Stimulated activated CD4-positive, alpha-beta T cell treated with anti-CD3 and anti-CD28 coated beads, Interleukin-15, amount 100 ng/mL, for 24 hours (primary cell): ENCODE data around the gene DNAAF8.

ENCODE experiments used
- DNase-seq: peaks from one replicate; pipeline ENCODE4 v3.0.0-alpha.2; 2020

The DNAAF8 gene

DNA sequence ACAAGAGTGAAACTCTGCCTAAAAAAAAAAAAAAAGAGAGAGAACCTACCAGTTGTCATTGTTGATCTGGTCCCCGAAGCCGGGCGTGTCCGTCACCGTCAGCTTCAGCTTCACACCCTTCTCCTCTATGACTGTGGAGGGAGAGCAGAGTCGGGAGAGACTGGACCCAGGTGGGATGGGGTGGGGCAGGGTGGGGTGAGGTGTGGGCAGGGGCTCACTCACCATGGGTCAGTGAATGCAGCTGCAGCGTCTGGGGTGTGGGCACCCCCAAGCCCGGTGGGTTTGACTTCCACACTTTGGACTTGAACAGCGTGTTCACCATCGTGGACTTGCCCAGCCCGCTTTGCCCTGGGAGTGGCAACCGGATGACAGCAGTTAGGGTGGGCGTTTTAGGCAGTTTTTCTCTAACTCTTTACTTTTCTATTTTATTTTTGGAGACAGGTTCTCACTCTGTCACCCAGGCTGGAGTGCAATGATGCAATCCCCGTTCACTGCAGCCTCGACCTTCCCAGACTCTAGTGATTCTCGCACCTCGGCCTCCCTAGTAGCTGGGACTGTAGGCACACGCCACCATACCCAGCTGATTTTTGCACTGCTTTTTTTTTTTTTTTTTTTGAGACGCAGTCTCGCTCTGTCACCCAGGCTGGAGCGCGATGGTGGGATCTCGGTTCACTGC, 51.6 kb downstream of the DNAAF8 start:
- no peak for DNase-seq

DNA sequence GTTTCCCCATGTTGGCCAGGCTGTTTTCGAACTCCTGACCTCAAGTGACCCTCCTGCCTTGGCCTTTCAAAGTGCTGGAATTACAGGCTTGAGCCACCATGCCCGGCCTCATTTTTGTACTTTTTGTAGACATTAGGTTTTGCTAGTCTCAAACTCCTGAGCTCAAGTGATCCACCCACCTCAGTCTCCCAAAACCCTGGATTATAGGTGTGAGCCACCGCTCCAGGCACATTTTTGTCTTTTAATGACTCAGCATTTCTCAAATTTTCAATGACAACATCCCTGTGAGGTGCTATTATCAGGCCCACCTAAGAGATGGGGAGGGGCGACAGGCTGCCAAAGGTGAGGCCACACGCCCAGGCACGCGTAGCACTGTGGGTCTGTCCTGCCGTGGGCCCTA, 52.7 kb downstream of the DNAAF8 start:
- no peak for DNase-seq

DNA sequence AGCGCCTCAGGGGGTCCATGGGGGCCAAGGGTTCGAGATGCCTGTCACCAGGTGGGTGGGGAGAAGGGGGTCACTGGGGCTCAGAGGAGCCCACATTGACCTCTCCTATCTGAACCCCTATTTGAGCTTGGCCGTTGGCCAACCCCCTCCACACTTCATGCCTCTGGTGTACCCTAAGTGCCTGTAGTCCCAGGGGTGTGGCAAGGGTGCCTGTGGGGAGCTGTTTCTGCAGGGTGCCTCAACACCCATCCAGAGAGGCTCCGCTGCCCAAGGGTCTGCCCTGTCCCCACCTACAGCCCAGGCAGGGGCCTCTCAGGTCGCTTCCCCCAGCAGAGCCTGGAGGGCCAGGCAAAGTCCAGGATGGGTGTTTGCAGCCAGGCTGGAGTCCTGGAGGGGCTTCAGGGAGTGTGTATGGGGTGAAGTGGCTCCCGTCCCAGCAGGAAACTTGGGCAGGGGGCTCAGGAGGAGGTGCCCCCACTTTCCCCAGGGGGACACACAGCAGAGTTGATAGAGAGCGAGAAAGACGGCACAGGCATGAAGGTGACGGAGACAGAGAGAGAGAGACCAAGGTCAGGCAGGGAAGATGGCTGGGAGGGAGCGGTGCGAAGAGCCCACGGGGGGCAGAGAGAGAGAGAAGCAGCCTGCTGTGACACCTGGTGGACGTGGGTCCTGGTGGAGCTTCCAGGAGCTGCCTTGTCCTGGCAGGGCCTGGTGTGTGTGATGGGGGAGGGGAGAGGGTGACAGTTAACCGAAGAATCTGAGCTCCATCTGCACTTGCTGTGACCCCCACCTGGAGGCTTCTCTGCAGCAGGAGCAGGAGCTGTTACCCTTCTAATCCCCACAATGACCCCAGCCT, 53.5 kb downstream of the DNAAF8 start, which contains the start of gene SEPTIN12:
SEPTIN12 (minus strand) TSS at position 719 of the 856 bp plus-strand sequence; CDS start at position 19, 700 bp downstream.
- DNase-seq, result no peak

DNA sequence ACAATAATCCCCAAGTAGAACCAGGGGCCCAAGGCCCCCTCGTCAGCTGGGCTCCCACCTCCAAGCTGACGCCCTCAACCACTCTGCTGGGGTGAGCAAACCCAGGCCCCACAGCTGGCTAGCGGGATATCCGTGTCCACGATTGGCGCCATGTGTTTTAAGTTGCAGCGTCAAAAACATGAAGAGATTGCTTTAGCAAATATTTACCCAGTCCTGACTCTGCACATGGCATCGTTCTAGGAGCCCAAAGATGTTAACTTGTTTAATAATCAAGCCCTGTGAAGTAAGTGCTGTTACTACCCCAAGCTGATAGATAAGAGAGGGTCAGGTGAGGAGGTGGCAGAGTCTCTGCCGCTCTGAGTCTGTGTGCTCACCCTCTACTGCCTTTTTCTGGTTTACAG, 54.2 kb downstream of the DNAAF8 start:
- no peak for DNase-seq

DNA sequence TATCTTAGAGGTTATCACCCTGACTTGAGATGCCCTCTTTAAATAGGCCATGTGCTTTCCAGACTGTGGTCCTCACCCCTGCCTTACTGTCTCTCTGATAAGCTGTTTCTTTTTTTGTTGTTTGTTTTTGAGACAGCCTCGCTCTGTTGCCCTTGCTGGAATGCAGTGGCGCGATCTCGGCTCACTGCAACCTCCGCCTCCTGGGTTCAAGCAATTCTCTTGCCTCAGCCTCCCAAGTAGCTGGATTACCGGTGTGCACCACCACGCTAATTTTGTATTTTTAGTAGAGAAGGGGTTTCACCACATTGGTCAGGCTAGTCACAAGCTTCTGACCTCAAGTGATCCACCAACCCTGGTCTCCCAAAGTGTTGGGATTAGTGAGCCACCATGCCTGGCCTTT, 54.6 kb downstream of the DNAAF8 start:
- DNase-seq, result no peak

DNA sequence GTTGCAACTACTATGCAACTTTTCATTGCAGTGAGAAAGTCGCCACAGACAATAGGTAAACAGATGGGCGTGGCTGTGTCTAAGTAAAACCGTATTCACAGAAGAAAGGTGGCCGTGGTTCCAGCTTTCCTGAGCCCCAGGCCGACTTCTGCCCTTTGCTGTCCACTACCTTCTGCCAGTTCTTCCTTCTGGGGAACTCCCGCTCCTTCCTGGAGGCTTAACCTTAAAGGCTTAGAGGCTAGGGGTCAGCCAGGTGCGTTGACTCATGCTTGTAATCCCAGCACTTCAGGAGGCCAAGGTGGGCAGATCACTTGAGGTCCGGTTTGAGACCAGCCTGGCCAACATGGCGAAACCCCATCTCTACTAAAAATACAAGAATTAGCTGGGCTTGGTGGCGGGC, 55.9 kb downstream of the DNAAF8 start:
- DNase-seq, result no peak

DNA sequence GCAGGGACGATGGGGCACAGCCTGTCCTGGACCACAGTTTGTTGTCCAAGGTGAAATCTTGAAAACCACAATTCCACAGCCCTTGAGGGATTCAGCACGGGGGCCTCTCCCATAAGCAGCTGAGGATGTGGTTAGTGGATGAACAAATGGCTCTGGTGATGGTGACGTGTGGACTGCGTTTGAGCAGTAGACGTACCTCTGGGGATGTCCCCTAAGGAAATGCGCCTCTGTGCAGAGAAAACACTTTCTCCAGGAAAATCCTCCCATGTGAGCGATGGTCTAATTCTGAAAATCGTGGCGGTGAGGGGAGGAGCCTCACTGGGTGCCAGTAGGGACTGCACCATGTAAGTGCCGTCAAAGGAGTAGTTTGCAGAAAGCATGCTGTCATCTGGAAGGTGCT, 56.5 kb downstream of the DNAAF8 start:
- DNase-seq, result no peak

DNA sequence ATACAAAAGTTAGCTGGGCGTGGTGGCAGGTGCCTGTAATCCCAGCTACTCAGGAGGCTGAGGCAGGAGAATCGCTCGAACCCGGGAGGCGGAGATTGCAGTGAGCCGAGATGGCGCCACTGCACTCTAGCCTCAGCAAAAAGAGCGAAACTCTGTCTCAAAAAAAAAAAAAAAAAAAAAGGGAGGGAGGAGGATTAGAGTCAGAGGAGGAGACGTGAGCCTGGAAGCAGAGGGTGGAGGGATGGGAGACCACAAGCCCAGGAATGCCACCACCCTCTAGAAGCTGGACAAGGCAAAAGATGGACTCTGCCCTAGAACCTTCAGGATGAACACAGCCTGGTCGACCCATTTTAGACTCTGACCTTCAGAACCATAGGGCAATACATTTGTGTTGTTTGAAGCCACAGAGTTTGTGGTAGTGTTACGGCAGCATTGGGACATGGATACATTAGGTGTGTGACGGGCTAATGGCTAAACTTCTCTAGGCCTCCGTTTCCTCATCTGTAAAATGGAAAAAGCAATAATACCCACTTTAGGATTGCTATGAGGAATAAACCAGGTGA, 58.7 kb downstream of the DNAAF8 start:
- DNase-seq, result no peak

DNA sequence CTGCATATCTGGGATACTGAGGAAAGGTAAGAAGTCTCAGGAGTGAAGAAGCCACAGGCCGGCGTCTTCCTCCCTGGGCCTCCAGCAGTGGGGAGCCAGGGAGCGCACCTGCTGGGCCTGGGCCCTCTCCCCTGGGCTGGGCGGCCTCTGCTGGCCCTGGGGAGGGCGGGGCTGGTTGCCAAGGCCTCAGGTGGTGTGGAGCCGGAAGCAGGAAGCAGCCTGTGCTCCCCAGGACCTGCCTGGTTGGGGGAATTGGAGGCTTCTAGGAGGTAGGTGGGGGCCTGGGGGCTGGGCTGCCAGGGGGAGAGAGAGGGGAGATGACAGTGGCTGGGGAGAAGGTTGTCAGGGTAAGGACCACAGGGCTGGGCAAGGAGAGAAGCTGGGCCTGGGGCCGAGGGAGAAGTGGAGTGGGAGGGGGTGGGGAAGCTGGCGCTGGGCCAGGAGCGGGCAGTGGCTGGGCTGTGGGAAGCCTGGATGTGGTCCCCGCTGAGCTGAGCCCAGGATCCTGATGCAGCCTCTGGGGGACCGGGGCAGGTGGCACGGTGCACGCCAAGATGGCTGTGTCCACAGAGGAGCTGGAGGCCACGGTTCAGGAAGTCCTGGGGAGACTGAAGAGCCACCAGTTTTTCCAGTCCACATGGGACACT, 61.0 kb downstream of the DNAAF8 start, which contains the start of gene SMIM22:
SMIM22 (plus strand) TSS at position 189 of the 647 bp plus-strand sequence; CDS start at position 555, 366 bp downstream.
- DNase-seq, result no peak

DNA sequence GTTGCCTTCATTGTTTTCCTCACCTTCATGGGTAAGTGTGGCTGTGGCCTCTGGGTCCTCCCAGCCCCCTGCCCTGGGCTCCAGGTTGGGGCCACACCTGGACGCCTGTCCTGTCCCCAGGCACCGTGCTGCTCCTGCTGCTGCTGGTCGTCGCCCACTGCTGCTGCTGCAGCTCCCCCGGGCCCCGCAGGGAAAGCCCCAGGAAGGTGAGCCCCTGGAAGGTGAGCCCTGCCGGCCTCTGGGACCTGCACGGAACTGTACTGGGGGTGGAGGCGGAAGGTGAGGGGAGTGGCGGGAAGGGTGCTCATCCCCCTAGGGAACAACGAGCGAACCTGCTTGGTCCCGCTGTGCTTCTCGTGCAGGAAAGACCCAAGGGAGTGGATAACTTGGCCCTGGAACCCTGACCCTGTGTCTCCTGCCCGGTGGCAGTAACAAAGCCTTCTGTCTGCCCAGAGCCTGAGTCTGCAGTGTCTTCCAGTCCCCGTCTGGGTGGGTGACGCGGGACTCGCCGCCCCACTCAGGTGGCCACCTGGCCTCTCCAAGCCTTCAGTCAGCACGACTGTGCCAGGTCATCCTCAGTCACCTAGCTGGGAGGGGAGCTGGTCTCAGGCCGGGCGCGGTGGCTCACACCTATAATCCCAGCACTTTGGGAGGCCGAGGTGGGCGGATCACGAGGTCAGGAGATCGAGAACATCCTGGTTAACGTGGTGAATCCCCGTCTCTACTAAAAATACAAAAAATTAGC, 61.7 kb downstream of the DNAAF8 start:
- DNase-seq, result no peak

DNA sequence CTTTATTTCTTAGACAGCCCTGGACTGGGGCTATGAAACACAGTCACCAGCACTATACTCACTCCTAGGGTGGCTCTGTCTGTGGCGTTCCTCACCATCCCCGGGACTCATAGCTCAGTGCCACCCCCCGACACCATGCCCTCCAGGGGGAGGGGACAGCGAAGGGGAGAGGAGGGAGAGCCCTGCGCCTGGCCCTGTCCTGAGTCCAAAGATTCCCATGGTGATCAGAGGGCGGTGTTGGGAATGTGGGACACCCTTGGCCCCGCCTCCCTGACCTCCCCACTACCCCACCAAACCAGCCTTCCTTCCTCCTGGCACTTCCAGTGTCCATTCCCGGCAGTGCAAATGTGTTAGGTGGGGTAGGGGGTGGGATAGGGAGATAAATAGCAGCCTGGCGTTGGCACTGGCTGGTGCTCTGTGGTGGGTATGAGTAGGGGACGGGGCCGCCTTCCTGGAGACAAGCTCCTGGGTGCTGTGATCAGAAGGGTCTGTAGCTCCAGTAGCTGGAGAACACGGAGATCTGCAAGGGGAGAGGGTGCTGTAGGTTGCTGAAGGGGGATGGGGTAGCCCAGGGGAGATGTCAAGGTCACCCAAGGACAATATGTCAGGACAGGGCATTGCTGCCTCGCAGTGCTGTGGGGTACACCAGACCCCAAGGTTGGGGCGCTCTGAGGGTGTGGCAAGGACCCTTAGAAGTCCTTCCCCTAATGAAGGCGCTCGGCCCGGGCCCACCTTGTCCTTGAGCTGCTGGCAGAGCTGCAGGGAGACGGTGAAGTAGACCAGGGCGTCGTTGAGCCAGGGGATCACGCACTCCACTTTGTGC, 62.9 kb downstream of the DNAAF8 start:
- DNase-seq, result no peak

DNA sequence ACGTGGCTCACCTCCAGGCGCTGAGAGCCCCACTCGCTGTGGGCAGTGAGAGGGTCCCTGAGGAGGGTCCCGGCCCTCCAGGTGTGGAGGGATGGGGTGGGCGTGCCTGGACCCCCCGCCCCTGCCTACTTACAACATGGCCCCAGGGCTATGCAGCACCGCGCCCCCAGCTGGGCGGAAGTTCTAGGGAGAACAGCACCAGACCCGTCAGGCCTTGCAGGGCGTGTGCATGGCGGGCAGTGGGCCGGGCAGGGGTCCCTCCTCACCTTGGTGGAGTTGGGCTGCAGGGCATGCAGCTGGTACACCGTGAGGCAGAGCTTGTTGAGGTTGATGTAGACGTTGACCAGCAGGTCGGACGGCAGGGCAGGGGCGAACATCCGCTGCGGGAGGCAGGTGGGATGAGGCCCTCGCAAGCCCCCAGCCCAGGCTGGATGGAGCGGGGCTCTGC, 63.5 kb downstream of the DNAAF8 start:
- DNase-seq, result no peak

DNA sequence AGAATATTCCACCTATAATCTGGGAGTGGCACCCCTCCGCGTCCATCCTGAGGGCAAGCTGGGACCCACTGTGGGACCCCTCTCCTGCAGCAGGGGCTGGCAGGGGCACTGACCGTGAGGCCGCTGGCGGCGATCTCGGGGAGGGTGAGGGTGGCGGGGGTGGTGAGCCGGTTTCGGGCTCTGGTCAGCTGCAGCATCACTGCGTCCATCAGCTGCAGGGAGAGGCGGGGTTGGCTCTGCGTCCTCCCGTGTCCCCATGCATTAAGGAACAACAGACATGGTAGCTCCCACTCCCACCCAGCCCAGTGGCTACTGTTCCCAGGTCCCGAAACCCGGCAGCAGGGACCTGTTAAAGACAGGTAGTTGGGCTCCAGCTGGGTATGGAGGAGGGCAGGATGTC, 64.1 kb downstream of the DNAAF8 start:
- no peak for DNase-seq
